Left renal cortex interstitium (tissue), 4 donors: ENCODE data around the gene RPS6KC1. TPM values are rescaled to one million over a fixed set of nuclear protein-coding genes. Genes with fewer than 3 reads are reported as not detected.
"Not testable (repeated sequence)": the region's sequence is repeated elsewhere in the genome, so short reads cannot be mapped to it uniquely, and the experiment has no call there.

Experiments
- DNase-seq, 4 donors: peaks; one replicate each; pipeline ENCODE4 v3.0.0-alpha.2; 2013; ENCODE audit warnings: low read depth in 4 of 4, low spot score in 2 of 4, missing footprints in 1 of 4
- polyA plus RNA-seq, 4 donors: library from polyadenylated mRNA; unstranded; fragments of 120-200 nt; gene quantifications; one replicate each; pipeline ENCODE4 v1.2.1, GENCODE V29; 2013; ENCODE audit not compliant: insufficient read length in 4 of 4

The RPS6KC1 gene
- polyA plus RNA-seq, 4 donors: 21.1 to 23.5 (median 22.6) TPM

DNA sequence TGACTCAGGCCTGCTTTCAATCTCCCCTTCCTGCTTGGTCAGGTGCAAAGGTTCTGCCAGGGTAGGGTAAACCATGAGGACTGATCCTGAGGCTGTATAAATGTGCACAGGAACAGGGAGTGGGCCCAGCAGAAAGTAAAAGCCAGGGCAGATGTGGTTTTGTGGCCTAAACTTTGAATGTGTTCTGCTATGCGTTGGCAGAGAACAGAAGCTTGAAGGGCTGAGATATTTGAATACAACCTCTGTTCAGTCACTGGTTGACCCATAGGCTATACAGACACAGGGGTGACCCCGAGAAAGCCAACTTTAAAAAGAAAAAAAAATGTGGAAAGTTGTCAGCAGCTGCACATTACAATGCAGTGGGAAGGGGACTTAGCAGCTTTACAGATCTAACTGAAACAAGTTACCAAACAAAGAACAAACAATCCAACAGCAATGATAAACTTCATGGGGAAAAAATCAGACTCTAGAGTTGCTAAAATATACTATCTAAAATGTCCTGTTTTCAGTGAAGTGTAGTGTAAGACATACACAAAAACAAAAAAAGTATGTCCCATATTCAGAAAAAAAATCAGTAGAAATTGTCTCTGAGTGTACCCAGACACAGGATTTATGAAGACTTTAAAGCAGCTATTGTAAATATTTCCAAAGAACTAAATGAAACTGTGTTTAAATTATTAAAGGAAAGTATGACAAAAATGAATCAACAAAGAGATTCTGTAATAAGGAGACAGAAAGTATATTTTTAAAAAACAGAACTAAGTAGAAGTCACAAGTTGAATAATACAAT is 216.1 kb downstream of the RPS6KC1 start:
- no peak for DNase-seq

DNA sequence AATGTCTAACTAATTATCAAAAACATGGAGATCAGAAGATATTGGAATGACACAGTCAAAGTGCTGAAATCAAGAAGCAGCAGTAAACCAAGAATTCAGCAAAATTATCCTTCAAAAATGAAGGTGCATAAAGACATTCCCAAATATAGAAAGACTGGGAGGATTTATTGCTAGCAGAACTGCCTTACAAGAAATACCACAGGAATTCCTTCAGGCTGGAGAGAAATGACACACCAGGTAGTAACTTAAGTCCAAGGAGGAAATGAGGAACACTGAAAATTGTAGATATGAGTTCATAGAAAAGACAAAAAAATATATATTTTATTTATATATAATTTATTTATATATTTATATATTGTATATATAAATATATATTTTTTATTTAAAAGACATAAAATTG is 217.2 kb downstream of the RPS6KC1 start:
- DNase-seq: no peak

- no peak for DNase-seq
Measured at GRCh38 chr1:213269829-213270228, 218.8 kb downstream of the RPS6KC1 start.

- no peak for DNase-seq
Measured at GRCh38 chr1:213273546-213273945, 222.5 kb downstream of the RPS6KC1 start.

GRCh38 chr1:213274140-213274539 is 223.1 kb downstream of the RPS6KC1 start:
- DNase-seq: no peak

DNA sequence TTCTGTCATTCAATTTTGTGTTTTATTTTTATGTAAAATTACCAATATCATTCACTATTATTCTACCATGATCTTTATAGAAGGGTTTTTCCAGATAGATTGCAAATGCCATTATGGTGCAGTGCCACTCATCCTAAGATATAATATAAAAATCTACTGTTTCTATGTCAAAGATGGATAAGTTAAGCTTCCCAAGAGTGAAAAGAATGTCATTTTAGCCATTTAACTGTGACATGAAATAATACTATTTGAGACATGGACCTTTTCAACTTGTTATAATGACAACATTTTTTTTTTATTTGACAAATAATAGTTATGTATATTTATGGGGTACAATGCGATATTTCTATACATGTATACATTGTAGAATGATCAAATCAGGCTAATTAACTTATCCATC is 224.3 kb downstream of the RPS6KC1 start:
- no peak for DNase-seq

DNA sequence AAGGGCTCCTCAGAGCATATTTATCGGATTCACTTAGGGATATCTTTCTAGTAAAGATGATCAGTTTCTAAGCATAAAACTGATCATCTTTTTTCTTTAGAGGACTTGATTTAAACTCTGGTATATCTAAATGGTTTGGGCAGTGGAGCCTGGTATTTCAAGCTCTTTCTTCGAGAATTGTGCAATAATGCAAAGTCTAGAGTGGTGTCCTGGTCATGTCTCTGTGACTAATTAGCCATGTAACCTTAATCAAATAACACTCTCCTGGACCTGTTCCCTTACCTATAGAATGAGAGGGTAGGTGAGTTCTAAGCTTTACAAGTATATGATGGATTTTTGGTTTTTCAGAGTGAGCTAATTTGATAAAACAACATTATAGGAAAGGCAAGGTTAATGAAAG is 225.2 kb downstream of the RPS6KC1 start:
- DNase-seq: no peak

- no peak for DNase-seq
Measured at GRCh38 chr1:213277036-213277435, 226.0 kb downstream of the RPS6KC1 start.

- DNase-seq: no peak
Measured at GRCh38 chr1:213279410-213279809, 228.4 kb downstream of the RPS6KC1 start.

GRCh38 chr1:213281640-213282301 is 230.7 kb downstream of the RPS6KC1 start:
- DNase-seq: no peak

DNA sequence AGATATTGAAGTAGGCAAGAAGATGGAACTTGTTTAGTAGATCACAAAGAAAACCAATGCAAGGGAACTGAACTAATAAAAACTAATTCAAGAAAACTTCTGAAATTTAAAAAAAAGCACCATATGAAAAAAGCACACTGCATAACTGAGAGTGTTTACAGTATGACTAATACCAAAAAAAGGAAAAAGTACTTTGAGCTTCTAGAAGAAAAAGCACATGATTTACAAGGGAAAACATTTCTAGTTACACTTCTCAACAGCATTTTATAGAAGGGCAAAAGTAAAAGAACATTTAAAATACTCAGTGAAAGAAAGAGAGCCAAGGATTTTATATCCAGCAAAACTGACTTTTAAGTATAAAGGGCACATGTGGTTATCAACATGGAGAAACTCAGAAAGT is 233.6 kb downstream of the RPS6KC1 start:
- no peak for DNase-seq

DNA sequence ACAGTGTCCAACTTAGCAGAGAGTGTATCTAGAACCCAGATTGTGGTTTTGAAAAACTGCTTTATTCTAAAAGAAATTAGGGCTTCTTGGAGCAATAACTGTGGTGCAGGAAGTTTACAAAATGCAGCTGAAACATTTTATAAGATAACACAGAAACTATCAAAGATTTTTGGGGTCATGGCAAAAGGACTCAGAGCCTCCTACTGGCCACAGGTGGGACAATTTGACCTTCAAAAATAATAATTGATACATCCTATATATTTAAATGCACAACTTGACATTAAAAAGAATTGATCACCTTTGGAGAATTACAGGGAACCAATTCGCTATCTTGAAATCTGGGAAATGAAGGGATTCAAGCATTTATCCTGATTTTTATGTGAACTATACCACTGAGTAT is 235.2 kb downstream of the RPS6KC1 start:
- no peak for DNase-seq

- DNase-seq: no peak
Measured at GRCh38 chr1:213287987-213288386, 236.9 kb downstream of the RPS6KC1 start.

DNA sequence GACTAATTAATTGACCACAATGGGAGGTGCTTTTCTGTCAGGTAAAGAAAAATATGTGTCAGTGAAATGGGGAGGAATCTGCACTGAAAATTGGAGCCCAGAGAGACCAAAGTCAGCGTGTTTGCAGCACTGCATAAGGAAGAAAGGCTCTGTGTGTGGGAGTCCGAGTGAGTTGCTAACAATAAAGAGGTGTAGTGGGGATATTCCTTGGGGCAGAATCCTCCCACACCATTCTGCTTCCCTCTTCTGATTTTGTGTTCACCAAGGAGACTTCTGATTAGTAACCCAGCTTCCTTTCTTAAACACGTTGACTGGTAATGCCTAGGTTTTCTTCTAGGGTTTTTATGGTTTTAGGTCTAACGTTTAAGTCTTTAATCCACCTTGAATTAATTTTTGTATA is 240.5 kb downstream of the RPS6KC1 start:
- DNase-seq: no peak

DNA sequence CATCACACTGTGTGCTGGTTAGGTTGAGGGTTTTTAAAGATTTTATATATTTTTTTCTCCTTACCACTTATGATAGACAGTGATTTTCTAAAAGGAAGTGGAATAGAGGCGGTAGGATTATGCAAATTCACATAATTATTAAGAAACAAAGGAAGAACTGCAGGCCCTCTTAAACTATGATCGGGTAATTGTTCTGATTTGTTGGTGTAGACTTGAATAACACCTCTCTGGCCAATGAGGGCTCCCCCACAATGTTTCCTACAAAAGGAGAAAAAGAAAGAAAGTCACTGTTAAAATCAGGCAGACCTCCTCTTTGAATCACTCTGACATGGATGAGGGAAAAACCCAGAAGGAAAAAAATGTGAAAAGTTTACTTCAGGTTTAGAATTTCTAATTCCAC is 241.6 kb downstream of the RPS6KC1 start:
- no peak for DNase-seq

DNA sequence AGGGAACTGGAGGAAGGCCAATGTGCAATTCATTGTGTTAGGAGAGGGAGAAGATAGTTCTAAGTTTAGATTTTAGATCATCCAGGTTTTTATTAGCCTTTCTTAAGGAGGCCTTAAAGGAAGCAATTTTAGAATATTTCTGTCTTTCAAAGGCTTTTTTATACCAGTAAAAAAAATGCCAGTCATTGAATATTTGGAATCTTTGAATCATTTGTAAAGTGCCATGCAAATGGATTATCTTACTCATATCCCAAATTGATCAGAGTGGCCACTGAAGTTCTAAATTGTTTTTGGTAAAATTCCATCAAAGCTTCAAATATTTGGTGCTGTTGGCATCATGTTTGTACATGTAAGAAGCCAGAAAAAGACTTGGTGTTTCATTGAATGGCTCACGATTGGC is 244.8 kb downstream of the RPS6KC1 start:
- no peak for DNase-seq

DNA sequence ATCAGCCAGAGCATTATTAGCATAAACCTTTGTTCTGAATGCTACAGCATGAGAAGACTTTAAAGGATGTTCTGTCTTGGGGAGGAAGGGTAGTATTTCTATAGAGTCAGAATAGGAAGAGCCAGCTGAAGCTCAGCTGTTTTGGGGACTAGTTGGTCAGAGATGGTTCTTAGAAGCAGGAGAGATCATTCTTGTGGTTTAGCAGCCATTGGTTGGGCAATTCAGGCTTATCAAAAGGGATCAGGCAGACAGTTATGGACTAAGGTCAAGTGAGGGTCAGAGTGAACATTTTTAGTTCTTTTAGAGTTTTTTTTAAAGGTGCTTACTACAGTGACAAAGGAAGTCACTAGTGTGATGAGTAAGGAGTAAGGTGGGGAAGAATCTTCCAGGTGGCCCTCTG is 245.5 kb downstream of the RPS6KC1 start:
- DNase-seq: no peak

GRCh38 chr1:213297021-213297420 is 246.0 kb downstream of the RPS6KC1 start:
- DNase-seq: no peak

GRCh38 chr1:213300433-213300832 is 249.4 kb downstream of the RPS6KC1 start:
- DNase-seq: no peak

- not testable (repeated sequence) for DNase-seq
Measured at GRCh38 chr1:213301524-213301923, 250.5 kb downstream of the RPS6KC1 start.

DNA sequence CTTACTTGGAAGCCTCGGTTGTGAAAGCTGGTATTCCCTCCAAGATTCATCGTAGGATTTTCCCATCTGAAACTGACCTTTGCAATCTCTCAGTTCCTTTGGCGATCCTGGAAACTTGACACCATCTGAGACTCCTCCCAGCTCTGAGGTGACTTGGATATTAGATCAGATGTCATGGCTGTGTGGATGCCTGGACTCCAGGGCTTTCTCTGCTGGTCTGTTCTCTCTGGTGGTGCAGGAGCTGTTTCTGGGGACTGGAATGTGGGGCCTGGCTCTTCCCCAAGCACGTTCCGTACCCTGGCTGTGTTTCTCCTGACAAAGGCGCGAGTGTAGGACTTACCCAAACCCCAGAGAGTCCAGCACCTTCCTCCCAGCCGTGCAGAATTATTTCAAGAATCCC is 252.2 kb downstream of the RPS6KC1 start:
- DNase-seq: peak in 1 of 4 donors; percentile 1

DNA sequence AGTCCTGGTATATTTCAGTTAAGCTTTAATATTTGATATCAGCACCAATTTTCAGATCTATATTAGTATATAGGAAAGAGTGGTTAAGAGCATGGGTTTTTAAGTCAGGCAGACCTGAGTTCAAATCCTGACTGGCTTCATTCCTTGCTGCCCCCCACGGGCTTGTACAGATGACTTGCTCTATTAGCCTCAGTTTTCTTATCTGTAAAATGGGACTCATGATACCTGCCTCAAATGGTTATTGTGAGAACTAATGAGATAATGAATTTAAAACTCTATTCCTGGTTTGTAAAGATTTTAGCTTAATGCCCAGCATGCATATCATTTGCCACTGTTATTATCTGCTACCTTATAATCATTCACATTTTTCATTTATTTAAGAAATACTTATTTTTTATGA is 264.5 kb downstream of the RPS6KC1 start:
- no peak for DNase-seq
